NCI-H2107 (cell line): ENCODE results near the gene PDE4D.
"Not testable (repeated sequence)": the region's sequence is repeated elsewhere in the genome, so short reads cannot be mapped to it uniquely, and the experiment has no call there.

Experiments
- DNase-seq: peaks from one replicate; lab custom pipeline; 2025; lab: John Stamatoyannopoulos, UW

The PDE4D gene

DNA sequence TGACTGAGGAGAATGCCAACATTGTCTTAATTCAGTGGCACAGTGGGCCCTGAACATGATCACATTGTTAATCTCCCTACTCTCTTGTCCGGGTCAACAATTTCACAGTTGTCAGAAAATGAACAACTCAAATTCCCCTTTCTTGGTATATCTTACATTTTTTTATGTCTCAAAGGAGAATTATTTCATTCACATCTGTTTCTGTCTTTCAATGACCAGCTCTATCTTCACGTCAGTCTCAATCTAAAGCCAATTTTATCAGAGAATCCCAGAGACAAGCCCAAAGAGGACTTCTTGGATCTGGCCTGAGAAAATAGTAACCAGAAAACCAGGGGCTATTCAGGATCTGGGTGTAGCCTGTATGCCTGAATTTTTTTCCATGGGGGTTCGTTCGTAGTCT, 477.5 kb downstream of the PDE4D start:
- no peak for DNase-seq

DNA sequence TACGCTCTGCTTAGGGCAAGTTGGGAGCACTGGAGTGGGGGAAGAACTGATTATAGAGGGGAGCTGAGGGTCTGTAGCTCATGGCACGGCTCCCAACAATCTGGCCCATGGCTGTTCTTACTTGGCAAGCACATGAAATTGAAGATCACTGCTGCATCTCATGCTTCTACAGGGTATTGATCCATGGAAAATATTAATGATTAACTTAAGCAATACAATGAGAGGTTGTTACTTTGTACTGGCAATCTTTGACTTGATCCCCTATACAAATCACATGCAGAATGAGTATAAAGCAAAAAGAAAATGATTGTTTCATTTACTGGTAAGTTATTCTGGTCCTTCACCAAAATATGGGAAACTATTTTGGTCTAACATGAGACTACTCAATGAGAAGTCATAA, 481.1 kb downstream of the PDE4D start:
- DNase-seq: no peak

DNA sequence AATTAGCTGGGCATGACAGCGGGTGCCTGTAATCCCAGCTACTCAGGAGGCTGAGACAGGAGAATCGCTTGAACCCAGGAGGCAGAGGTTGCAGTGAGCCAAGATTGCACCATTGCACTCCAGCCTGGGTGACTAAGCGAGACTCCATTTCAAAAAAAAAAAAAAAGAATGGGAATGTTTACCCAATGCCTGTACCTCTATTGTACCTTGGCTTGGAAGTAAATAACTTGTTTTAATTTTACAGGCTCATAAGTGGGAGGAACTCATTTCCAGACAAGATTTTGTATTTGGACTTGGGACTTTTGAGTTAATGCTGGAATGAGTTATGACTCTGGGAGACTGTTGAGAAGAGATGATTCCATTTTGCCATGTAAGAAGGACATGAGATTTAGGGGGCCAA, 484.5 kb downstream of the PDE4D start:
- not testable (repeated sequence) for DNase-seq

DNA sequence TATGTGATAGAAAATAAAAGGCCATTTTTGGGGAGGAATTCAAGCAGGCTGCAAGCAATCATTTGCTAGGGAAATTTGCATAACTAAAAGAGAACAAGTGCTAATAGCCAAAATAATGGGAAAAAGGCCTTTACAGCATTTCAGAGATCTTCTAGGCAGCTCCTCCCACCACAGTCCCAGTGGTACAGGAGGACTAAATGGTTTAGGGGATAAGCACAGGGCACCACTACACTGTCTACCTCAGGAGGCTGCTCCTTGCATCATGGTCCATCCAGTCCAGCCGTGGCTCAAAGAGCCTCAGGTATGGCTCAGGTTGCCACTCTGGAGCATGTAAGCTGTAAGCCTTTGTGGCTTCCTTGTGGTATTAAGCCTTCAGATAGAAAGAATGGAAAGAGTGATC, 485.6 kb downstream of the PDE4D start:
- DNase-seq: no peak

DNA sequence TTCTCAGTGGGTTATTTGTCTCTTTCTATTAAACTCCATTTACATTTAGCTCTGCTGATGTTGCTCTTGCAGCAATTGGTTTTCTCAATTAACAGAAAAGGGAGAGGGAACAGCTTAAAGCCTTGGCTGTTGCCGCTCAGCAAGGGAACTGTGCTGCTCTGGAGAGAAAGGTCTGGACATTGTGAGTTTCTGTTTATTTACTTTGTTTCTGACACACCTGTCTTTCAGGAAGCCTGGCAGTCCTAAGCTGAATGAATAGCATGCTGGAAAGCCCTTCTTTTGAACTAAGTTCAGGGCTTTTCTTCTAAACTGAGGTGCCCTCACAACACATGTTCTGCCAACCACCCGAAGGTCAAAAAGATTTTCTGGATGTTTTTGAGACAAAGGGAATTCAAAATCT, 491.9 kb downstream of the PDE4D start:
- DNase-seq: no peak

DNA sequence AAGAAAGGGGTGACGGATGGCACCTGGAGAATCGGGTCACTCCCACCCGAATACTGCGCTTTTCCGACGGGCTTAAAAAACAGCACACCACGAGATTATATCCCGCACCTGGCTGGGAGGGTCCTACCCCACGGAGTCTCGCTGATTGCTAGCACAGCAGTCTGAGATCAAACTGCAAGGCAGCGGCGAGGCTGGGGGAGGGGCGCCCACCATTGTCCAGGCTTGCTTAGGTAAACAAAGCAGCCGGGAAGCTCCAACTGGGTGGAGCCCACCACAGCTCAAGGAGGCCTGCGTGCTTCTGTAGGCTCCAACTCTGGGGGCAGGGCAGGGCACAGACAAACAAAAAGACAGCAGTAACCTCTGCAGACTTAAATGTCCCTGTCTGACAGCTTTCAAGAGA, 498.6 kb downstream of the PDE4D start:
- DNase-seq: not testable (repeated sequence)

DNA sequence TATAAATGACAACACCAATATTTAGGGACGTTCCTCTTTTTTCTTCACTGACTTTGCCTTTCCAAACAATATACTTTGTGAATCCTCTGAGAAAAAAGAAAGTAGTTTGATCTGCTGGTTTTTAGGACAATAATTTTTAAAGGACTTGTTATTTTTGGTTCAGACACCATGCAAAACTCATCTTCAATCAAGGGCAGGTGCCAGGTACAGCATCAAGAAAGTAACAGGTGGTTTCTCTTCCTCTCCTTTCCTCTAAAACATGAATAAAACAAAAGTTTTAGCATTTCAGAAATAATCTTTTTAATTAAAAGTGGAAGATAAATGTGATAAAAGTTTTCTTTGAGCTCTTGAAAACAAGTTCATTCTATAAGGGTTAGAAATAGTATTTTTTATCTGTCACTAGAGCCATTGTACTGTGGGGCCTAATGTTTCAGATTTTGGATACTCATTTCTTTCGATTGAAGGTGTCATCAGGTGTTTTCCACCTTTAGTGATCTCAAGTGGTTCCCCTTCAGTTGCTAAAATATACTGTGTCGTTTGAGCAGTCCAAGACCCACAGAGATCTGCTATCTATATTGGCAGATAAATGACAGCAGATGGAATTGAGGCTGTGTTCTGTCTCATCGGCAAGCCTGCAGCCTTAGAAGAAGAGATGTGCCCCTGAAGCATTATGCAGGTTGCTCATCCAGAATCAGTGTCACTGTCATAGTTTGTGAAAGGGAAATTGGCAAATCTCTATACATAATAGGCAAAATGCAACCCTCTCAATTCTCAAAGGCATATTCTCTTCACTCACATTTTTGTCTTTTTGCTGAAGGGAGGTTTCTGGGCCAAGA, 499.7 kb downstream of the PDE4D start:
- DNase-seq: no peak

DNA sequence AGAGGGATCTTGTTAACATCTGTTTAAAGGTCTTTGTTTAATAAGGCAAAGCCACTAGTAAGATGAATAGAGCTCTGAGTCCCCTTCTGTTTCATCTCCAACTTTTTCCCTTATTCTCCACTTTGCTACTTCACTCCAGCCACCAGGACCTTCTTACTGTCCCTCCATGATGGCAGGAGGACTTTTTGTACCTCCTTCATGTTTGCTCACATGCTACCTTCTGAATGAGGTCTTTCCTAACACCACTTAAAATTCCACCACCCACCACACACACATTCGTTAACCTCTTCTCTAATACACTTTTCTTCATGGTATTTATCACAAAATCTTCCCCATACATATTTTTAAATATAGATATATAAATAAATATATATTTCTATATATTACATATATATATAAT, 501.9 kb downstream of the PDE4D start:
- no peak for DNase-seq

DNA sequence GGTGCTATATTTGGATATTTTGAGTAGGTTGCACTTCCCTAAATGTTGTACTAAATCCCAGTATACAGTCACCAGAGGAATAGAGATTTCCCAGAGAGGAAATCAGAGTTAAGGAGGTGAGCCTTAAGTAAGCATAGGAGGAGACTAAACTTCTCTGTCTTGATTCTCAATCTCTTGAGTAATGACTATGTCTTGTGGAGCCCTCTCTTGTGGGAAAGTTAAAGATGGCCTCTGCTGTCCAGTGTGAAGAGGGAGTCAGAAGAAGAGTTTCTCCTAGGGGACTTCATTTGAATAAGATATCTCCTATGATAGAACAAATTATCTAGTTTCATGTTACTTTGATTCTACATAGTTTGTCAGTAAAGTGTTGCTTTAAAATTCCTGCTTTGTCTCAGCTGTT, 502.5 kb downstream of the PDE4D start:
- DNase-seq: no peak

DNA sequence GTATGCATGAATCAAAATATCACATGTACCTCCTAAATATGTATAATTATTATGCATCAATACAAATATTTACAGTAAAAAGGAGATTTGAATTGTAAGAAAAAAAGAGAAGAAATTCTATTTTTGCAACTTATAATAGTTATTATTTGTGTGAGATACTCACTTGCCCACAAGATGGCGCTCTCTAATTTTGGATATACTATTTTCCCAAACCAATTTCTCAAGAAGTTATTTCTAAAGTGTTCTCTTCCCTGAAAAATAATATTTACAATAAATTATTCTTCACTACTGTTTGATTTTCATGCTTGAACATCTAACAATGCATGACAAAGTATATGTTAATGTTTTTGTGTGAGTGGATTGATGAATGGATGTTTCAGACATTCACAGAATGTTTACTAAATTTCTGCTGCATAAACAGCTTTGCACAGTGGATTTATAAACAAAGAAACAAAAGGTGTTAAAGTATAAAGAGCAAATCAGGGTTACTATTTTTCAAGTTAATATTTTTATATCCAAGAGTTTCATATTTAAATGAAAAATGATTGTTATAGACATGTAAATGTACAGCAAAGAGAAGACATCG, 503.4 kb downstream of the PDE4D start:
- DNase-seq: no peak

DNA sequence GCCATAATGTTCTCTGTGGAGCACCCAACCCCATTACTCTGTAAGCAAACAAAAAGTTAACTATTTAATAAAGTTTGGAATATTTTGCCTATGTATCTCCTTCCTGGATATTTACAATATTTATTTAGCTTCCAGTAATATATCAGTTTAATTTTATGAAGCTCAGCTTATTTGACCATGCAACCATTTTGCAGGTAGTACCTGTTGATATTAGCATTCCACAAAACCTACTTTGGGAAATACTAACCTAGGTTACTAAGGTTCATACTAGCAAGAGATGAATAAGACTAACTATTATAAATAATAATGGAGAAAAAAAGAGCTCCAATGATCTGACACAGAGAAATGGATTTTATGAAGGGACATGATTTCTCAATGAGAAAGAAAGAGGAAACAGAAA, 506.4 kb downstream of the PDE4D start:
- no peak for DNase-seq

DNA sequence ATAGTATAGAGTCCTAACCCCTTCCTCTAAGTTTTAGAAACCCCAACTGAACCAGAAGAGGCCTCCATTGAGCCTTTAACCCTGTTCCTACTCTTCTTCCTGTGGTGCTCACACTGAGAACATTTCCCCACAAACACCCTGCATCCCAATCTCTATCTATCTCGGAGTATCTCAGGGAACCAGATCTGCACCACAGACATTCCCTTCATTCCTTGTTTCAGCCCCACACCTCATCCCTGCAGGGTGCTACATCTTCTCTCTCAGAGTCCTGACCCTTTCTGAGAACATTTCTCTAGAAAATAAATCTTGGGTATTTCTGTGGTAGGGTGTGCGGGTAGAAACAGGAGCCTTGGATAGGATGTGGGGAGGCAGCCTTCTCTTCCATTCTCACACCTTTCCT, 507.8 kb downstream of the PDE4D start:
- no peak for DNase-seq

DNA sequence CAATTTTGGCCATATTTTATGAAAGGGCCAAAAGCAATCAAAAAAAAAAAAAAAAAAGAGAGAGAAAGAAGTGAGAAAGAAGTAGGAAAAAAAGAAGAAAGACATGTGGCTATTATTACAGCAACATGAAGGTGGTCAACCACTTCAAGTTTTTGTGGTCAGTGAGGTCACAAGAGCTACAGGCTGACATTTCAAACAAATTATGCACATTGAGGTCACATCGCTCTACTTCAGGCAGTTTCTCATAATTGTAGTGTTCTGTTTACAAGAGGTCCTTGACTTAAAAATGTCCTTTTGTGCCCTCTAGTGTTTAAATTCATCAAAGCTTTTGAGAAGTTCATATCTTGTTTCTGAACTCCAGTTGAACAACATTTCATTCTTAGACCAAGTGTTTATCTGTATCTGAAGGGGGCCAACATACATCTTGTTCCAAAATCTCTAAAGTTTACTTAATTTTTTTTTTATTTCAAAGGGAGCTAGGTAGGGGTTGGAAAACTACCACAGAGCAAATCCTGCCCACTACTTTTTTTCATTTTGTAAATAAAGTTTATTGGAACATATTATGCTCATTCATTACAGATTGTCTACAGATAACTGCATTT, 513.1 kb downstream of the PDE4D start:
- no peak for DNase-seq

DNA sequence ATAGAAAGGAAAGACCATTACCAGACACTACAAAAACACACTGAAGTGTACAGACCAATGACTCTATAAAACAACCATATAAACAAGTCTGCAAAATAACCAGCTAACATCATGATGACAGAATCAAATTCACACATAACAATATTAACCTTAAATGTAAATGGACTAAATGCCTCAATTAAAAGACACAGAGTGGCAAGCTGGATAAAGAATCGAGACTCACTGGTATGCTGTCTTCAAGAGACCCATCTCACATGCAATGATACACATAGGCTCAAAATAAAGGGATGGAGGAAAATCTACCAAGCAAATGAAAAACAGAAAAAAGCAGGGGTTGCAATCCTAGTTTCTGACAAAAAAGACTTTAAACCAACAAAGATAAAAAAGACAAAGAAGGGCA, 519.5 kb downstream of the PDE4D start:
- DNase-seq: not testable (repeated sequence)

DNA sequence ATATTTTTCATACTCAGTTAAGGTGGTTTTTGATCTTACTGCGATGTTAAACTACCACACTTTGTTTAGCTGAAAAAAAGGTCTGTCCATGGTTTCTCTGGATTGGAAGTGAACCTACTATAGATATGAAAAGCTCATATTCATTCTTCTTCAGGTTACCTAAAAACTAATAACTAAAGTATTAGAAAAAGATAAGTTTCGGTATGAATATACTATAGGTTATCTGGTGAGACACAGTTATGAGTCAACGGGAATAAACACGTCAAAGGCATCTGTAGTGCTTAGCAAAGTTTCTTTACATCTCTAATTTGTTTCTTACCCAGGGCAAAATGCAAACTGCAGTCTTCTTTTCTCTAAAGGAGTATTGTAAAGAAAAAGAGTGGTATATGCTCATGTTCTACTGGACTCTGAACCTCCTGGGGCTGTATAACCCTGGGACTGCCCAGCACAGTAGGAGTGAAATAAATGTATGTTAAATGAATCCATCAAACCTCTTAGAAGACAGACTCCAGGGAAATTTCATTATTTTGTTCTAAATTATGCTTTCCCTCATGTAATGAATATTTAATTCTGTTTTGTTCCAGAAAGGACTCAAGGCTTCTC, 521.9 kb downstream of the PDE4D start:
- no peak for DNase-seq

DNA sequence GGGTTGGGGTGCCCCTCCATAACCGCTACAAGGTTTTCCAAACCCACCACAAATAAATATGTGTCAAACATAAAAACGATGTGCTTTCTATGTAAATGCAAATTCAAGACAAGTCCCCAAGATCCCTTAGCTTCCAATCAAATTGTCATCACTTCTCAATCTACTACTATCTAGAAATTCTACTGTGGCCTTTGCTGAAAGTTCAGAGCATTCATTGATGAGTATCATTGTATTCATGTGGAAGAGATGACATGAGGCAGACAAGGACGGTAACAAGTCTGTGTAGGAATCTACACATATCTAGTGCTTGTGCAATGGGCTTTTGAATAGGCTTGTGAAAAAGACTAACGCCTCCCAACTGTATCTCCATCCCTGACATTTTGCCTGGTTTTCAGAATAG, 524.6 kb downstream of the PDE4D start:
- no peak for DNase-seq

DNA sequence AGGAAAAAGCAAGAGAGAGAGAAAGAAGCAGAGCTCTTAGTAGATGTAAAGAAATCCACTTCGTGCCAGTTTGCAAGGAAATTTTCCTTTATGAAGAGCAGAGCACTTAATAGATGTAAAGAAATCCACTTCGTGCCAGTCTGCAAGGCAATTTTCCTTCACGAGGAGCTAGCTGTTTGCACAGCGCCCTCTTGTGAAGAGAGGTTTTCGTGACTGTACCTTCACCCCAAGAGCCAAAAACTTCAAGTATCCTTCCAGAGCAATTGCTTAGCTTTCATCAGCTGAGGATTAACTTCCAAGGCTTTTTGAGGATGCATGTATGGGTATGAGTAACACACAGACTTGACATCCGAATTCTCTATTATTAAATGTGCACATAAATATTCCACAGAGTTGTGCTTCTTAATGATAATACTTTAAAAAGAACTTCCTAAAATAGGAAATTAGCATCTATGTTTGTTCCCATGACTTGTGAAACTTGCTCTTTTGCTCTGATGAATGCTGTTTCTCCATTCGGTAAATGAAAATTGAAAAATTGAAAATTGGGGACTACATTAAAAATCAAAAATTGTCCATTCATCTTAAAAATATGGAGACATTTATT, 525.6 kb downstream of the PDE4D start:
- peak; percentile 5 for DNase-seq

DNA sequence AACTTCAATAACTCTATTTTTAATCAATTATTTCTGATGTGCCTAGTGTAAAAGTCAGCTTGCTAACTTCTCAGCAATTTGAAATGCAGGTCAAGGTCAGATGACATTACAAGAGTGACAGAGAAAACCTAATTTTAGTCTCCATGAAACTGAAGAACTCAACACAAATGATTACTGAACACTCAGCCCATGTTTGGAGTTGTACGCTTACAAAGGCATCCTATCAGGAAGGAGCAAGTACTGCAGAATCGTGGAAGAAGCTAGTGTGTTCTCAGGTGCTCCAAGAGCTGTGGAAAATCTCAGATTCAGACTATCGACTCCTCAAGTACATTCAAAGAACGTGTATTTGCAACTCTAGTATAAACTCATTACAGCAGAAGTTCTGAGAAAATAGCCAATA, 526.7 kb downstream of the PDE4D start:
- no peak for DNase-seq

DNA sequence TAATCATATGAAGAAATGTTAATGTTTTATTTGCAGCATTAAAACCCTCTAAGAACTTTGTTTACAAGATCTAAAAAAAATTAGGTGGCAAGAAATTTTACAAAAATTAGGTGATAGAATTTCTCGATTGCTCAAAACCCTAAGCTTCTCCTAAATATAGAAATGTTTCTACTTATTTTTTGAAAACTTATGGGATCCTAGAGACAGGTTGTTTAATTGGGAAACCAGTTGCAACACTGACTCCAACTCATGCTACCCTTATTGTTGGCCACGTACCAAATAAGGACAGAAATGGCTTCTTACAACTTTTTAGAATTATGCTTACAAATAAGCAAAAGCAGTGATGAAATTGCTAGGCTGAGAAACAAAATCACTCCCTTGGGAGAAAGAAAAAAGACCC, 531.1 kb downstream of the PDE4D start:
- DNase-seq: no peak

DNA sequence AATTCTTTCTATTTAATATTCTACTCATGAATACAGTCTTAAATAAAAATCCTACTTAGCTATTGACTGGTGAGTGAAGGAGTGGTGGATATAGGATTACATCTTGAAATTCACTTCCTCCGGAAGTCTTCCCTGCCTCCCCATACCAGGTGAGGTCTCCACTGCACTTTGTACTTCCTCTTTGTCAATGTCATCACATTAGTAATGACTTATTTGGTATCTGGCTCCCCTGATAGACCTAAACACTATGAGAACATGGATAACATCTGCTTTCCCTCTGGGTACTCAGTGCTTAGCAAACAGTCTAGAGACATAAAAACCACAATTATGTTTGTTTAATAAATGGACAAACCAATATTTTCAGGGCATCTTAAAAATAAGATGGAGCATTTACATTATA, 532.1 kb downstream of the PDE4D start:
- DNase-seq: no peak

DNA sequence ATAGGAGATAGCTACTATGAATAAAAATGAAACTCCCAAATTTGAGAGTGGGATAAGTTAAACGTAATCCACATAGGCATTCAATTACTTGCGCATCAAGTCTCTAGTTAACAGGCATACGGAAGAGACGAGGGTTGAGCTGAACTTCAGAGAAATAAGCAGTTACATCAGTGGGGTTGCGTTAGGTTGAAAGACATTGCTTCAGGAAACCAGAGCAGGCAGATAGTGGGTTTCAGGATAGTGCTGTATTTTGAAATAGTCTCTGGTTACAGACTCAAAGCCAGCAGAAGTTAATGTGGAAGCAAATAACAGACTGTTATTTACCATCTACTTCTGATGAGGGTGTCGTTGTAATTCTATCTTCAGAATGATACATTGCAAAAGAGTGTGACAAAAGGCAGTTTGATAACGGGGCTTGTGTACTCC, 533.4 kb downstream of the PDE4D start:
- DNase-seq: no peak

DNA sequence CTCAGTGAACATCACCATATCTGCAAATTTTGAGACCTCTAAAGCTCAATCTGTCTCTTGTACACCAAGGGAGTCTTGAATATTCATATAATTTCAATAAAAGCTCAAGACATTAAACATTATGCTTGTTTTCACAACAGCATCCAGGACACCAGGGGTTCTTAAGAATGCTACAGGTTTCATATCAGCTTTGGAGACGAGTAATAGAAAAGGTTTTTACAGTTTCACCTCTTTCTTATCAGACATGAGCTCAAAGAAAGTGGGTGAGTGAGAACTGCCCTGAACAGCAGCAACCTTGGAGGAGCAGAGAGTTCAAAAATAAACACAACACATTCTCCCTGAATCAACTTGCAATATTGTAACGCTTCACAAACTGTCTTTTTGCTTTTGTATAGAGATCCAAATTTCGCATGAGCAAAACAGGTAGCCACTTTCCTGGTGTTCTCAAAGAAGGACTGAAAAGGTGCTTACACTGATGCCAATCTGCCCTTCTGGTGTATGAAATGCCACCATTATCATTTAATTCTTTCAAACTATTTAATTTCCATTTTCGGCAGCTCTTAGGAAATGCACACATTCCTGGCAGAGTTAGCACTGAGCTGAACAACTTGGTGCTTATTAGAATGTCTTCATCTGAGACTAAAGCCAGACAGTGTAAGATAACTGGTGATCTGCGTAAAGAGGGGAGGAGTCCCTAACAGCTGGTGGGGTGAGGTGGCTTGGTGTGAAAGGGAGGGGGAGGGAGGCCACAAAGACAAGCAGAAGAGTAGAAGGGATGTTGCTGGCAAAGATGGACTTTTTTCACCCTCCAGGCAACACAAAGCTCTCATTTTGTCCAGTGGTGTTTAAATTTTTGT, 535.3 kb downstream of the PDE4D start:
- no peak for DNase-seq
